ENCODE measurements around the gene TMEM272.

GRCh38 chr13:51892657-51893056 lies 47.7 kb upstream of the TMEM272 start:
- no peak for TF ChIP-seq ZNF274 (IDR thresholded peaks at IDR 0.05; ENCODE audit: low read depth, low read length)
- TF ChIP-seq SUZ12 (IDR thresholded peaks at IDR 0.05; ENCODE audit: extremely low read depth, insufficient read depth, insufficient read length): no peak
- no peak for TF ChIP-seq YY1 (IDR thresholded peaks at IDR 0.05; ENCODE audit: insufficient read depth, insufficient read length)

All from NT2/D1 (cell line).